SU-DHL-6 (cell line): ENCODE data around the gene WDR37.

ENCODE experiments used
- EZH2phosphoT487 ChIP-seq: fragments of 200-600 bp; sonication (generic), shearing (Covaris generic); conservative IDR thresholded peaks from 2 replicates; pipeline ENCODE4 v1.6.1; 2018; ENCODE audit warnings: mild to moderate bottlenecking, antibody characterized with exemption, low read length, moderate library complexity, mixed read lengths
- TF ChIP-seq, protein P1 (sequence below): fragments of 200-600 bp; sonication (generic); IDR thresholded peaks from one replicate; pipeline ENCODE4 v1.5.1; 2017; ENCODE audit warnings: antibody characterized with exemption, mild to moderate bottlenecking, low read length, moderate library complexity; ENCODE audit not compliant: insufficient read depth, poor library complexity, severe bottlenecking

DNA sequence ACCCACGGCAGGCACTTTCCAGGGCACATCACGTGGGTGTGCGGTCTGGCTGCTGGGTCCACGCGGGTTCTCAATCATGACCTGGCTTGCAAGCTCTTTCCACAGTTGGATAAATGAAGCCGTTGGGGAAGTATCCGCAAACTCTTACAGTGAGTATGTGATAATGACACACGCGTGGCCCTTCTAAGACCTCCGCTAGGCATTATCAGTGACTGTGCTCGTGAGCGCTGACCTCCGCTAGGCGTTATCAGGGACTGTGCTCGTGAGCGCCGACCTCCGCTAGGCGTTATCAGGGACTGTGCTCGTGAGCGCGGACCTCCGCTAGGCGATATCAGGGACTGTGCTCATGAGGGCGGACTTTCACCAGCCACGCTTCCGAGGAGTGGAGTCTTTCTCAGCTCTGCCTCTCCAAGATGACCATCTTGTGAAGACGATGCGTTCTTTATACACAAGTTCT lies 107.0 kb downstream of the WDR37 start:
- no peak for TF ChIP-seq EZH2phosphoT487
- TF ChIP-seq, protein P1, sequence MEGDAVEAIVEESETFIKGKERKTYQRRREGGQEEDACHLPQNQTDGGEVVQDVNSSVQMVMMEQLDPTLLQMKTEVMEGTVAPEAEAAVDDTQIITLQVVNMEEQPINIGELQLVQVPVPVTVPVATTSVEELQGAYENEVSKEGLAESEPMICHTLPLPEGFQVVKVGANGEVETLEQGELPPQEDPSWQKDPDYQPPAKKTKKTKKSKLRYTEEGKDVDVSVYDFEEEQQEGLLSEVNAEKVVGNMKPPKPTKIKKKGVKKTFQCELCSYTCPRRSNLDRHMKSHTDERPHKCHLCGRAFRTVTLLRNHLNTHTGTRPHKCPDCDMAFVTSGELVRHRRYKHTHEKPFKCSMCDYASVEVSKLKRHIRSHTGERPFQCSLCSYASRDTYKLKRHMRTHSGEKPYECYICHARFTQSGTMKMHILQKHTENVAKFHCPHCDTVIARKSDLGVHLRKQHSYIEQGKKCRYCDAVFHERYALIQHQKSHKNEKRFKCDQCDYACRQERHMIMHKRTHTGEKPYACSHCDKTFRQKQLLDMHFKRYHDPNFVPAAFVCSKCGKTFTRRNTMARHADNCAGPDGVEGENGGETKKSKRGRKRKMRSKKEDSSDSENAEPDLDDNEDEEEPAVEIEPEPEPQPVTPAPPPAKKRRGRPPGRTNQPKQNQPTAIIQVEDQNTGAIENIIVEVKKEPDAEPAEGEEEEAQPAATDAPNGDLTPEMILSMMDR: no peak
